SHP77 treated with DMSO at 0.1 percent for 48 hours (cell line): Measurements from ENCODE around the gene COX11.

Experiments used
- DNase-seq: peaks from one replicate; lab custom pipeline; 2025; lab: John Stamatoyannopoulos, UW

COX11 gene

GRCh38 chr17:54967621-54968261 lies 713 bp downstream of the COX11 start:
- no peak for DNase-seq

- no peak for DNase-seq
Observed at GRCh38 chr17:54956791-54957190, 11.7 kb downstream of the COX11 start.

- no peak for DNase-seq
Observed at GRCh38 chr17:54951286-54951685, 17.2 kb downstream of the COX11 start.

GRCh38 chr17:54950116-54950515 lies 18.3 kb downstream of the COX11 start:
- DNase-seq = no peak

GRCh38 chr17:54948380-54948779 lies 20.1 kb downstream of the COX11 start:
- DNase-seq = no peak

- no peak for DNase-seq
Observed at GRCh38 chr17:54947396-54947795, 21.1 kb downstream of the COX11 start.

GRCh38 chr17:54945671-54946070 lies 22.8 kb downstream of the COX11 start:
- DNase-seq = no peak

- no peak for DNase-seq
Observed at GRCh38 chr17:54945231-54945630, 23.2 kb downstream of the COX11 start.

- no peak for DNase-seq
Observed at GRCh38 chr17:54944796-54945195, 23.7 kb downstream of the COX11 start.

- DNase-seq = no peak
Observed at GRCh38 chr17:54941285-54941684, 27.2 kb downstream of the COX11 start.

- DNase-seq = no peak
Observed at GRCh38 chr17:54937426-54937825, 31.0 kb downstream of the COX11 start.

- DNase-seq = no peak
Observed at GRCh38 chr17:54937018-54937417, 31.4 kb downstream of the COX11 start.

GRCh38 chr17:54935471-54935870 lies 33.0 kb downstream of the COX11 start:
- no peak for DNase-seq

- DNase-seq = no peak
Observed at GRCh38 chr17:54933921-54934320, 34.5 kb downstream of the COX11 start.

- no peak for DNase-seq
Observed at GRCh38 chr17:54932711-54933110, 35.7 kb downstream of the COX11 start.

- DNase-seq = no peak
Observed at GRCh38 chr17:54927525-54927924, 40.9 kb downstream of the COX11 start.

- DNase-seq = no peak
Observed at GRCh38 chr17:54924405-54924804, 44.0 kb downstream of the COX11 start.

GRCh38 chr17:54920819-54921218 lies 47.6 kb downstream of the COX11 start:
- DNase-seq = no peak

- no peak for DNase-seq
Observed at GRCh38 chr17:54919425-54919824, 49.0 kb downstream of the COX11 start.

GRCh38 chr17:54916721-54917120 lies 51.7 kb downstream of the COX11 start:
- no peak for DNase-seq
